ENCODE data around the gene LTV1. TPM values are rescaled to one million over a fixed set of nuclear protein-coding genes. Genes with fewer than 3 reads are reported as not detected.
"Not testable (repeated sequence)": the region's sequence is repeated elsewhere in the genome, so short reads cannot be mapped to it uniquely, and the experiment has no call there.

Gene LTV1
- total RNA-seq, 4 donors from 2014 or later, result 15.5 to 23.1 (median 20.4) TPM

- Histone ChIP-seq H3K4me1 (peaks cover 9 to 22% (median 11%) of the 10 kb centered on the region in 3 donors), H3K4me3 (peak overlapping the region; percentile 73 to 98 (median 80)), H3K27ac (peak overlapping the region; percentile 90 to 98 (median 94)), H3K27me3 (no peaks in the 10 kb centered on the region), H3K36me3 (peaks cover 12 to 39% (median 24%) of the 10 kb centered on the region in 3 donors), H3K9me3 (no peaks in the 10 kb centered on the region)
- DNase-seq, result no peak
- intact Hi-C loops (cut with DNase I), result no loop called here
- 0 to 2% methylated on average over 1 to 6 of the region's 9 CpGs for WGBS, 2 donors
- TF ChIP-seq POLR2A (IDR thresholded peaks at IDR 0.05), result no peak
- no peak for TF ChIP-seq CTCF (IDR thresholded peaks at IDR 0.05)
Observed at GRCh38 chr6:143843677-143843999, 500 bp downstream of the LTV1 start.

- intact Hi-C loops (cut with DNase I), result no loop called here
Observed at GRCh38 chr6:143844006-143844405, 868 bp downstream of the LTV1 start.

GRCh38 chr6:143845033-143845432 lies 1.9 kb downstream of the LTV1 start:
- H3K36me3 ChIP-seq, result peaks cover 14 to 53% (median 27%) of the 10 kb centered on the region in 3 donors
- H3K9me3 ChIP-seq, result no peaks in the 10 kb centered on the region
- WGBS, 2 donors, result 79 to 81% methylated on average over 5 of the region's 5 CpGs
- intact Hi-C loops (cut with DNase I), result no loop called here
- H3K27me3 ChIP-seq, result no peaks in the 10 kb centered on the region
- DNase-seq, result no peak
- peaks cover 9 to 22% (median 11%) of the 10 kb centered on the region in 3 donors for H3K4me1 ChIP-seq
- TF ChIP-seq CTCF (IDR thresholded peaks at IDR 0.05) (no peak), POLR2A (IDR thresholded peaks at IDR 0.05) (no peak)
- H3K4me3 ChIP-seq, result no peak overlapping the region
- H3K27ac ChIP-seq, result no peak overlapping the region

More at GRCh38 chr6:143844006-143844405, 868 bp downstream of the LTV1 start:
- H3K36me3 ChIP-seq, result peaks cover 14 to 43% (median 27%) of the 10 kb centered on the region in 3 donors
- no peaks in the 10 kb centered on the region for H3K9me3 ChIP-seq
- TF ChIP-seq CTCF (IDR thresholded peaks at IDR 0.05), result peak in 1 of 6 experiments; percentile 24
- no peak for TF ChIP-seq POLR2A (IDR thresholded peaks at IDR 0.05)
- no peak for DNase-seq
- no peaks in the 10 kb centered on the region for H3K27me3 ChIP-seq
- H3K4me3 ChIP-seq, result peak overlapping the region; percentile 73 to 98 (median 80)
- H3K27ac ChIP-seq, result peak overlapping the region; percentile 90 to 98 (median 94)
- peaks cover 9 to 22% (median 11%) of the 10 kb centered on the region in 3 donors for H3K4me1 ChIP-seq
- WGBS, 2 donors, result 3 to 6% methylated on average over 4 of the region's 4 CpGs

GRCh38 chr6:143851706-143852105 lies 8.6 kb downstream of the LTV1 start:
- H3K27ac ChIP-seq; H3K27me3 ChIP-seq; intact Hi-C loops (cut with DNase I); H3K4me3 ChIP-seq; DNase-seq; H3K4me1 ChIP-seq: not testable (repeated sequence)
- Histone ChIP-seq H3K36me3 (peaks cover 17 to 100% (median 23%) of the 10 kb centered on the region in 3 donors), H3K9me3 (peaks cover 0 to 13% (median 0%) of the 10 kb centered on the region in 3 donors)
- WGBS, 2 donors, result 84 to 100% methylated on average over 2 of the region's 3 CpGs

- peaks cover 18 to 100% (median 21%) of the 10 kb centered on the region in 3 donors for H3K36me3 ChIP-seq
Observed at GRCh38 chr6:143855057-143855456, 11.9 kb downstream of the LTV1 start.

GRCh38 chr6:143856762-143857161 lies 13.6 kb downstream of the LTV1 start:
- H3K4me1 ChIP-seq; H3K4me3 ChIP-seq; intact Hi-C loops (cut with DNase I); H3K27me3 ChIP-seq; H3K27ac ChIP-seq; DNase-seq: not testable (repeated sequence)
- H3K9me3 ChIP-seq, result peaks cover 0 to 11% (median 0%) of the 10 kb centered on the region in 3 donors
- WGBS, 2 donors, result 97 to 100% methylated on average over 5 of the region's 6 CpGs
- peaks cover 18 to 100% (median 30%) of the 10 kb centered on the region in 3 donors for H3K36me3 ChIP-seq

More at GRCh38 chr6:143855057-143855456, 11.9 kb downstream of the LTV1 start:
- intact Hi-C loops (cut with DNase I); H3K4me1 ChIP-seq; H3K27me3 ChIP-seq; H3K27ac ChIP-seq; H3K4me3 ChIP-seq; DNase-seq: not testable (repeated sequence)
- 90 to 96% methylated on average over 1 of the region's 1 CpG for WGBS, 2 donors
- H3K9me3 ChIP-seq, result peaks cover 0 to 13% (median 0%) of the 10 kb centered on the region in 3 donors

GRCh38 chr6:143857651-143858050 lies 14.5 kb downstream of the LTV1 start:
- 94 to 100% methylated on average over 5 of the region's 5 CpGs for WGBS, 2 donors
- Histone ChIP-seq H3K4me1 (no peaks in the 10 kb centered on the region), H3K36me3 (peaks cover 18 to 100% (median 35%) of the 10 kb centered on the region in 3 donors), H3K27ac (no peak overlapping the region), H3K27me3 (no peaks in the 10 kb centered on the region), H3K4me3 (no peak overlapping the region), H3K9me3 (peaks cover 0 to 6% (median 0%) of the 10 kb centered on the region in 3 donors)
- intact Hi-C loops (cut with DNase I), result no loop called here
- TF ChIP-seq CTCF (IDR thresholded peaks at IDR 0.05), result no peak
- TF ChIP-seq POLR2A (IDR thresholded peaks at IDR 0.05), result no peak
- no peak for DNase-seq
